Right hindlimb (tissue), 1 donor: Measurements from ENCODE around the gene MTX2.
"Not testable (repeated sequence)": the region's sequence is repeated elsewhere in the genome, so short reads cannot be mapped to it uniquely, and the experiment has no call there.

ENCODE experiments used
- DNase-seq: peaks from one replicate; pipeline ENCODE4 v3.0.0-alpha.2; 2018

Gene MTX2

DNA sequence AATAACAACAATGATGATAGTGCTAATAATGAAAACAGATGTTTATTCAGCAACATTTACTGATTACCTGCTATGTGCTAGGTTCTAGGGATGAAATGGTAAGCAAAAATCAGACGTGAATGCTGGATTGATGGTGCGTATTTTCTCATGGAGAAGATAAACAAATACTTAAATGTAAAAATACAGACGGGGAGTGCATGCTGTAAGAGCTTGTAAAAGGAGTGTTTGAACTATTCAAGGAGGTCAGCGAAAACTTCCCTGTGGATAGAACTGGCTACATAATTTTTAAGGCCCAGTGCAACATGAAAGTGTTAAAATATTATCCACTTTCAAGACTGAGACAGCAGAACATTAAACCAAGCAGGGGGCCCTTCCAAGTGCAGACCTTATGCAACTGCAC lies 22.1 kb downstream of the MTX2 start:
- DNase-seq, result no peak

DNA sequence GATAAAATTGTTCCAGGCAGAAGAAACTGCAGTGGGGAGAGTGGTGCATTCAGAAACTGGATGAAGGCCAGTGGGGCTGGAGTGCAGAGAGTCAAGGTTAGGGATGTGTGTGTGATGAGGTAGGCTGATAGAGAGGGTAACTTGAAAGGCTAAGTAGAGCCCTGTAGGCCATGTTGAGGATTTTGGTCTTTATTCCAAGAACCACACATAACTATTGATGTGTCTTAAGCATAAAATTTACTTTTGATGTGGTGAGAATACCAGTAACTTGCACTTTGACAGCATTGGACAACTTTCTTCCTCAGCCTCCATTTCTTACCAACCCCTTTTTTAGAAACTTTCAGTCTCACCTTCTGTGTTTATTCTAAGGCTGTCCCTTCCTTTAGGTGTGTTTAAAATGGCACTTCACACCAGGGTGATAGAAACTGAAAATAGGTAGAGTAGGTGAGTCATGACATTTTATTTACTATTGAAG lies 22.6 kb downstream of the MTX2 start:
- DNase-seq, result no peak

DNA sequence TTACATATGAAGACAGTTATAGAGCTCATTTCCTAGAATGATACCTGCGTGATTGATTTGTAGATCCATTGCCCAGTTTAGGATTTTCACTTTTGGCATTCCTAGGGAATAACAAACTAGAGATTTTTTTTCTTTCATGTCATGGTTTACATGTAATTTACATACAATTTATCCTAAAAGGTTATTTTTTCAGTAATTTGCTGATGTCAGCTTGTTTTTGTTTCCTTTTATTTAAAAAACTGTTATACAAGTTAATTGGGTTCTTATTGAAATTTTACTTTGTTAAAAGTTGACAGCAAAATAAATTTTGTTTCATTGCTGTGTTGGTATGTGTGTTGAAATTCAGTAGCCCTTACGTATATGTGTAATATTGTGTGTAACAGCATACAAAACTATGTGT lies 23.4 kb downstream of the MTX2 start:
- no peak for DNase-seq

GRCh38 chr2:176293334-176293733 lies 24.1 kb downstream of the MTX2 start:
- DNase-seq, result no peak

DNA sequence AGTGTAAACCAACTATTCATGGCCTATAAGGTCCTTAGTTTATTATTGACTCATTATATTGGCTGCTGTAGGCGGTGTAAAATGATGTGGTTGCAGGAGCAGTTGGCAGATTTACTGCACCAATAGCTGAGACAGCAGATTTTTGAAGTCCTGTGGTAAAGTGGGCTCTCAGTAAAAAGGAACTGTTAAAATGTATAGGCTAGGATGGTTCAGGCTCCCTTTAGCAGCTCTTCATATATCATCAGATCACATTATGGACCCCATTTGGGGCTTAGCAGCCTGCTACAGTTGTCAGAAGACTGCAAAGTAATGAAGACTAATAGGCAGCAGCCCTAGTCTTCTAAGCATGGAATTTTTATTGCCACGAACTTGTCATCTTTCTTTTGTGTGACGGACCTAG lies 27.8 kb downstream of the MTX2 start:
- no peak for DNase-seq

- no peak for DNase-seq
These were observed 28.5 kb downstream of the MTX2 start for GRCh38 chr2:176297737-176298136.

DNA sequence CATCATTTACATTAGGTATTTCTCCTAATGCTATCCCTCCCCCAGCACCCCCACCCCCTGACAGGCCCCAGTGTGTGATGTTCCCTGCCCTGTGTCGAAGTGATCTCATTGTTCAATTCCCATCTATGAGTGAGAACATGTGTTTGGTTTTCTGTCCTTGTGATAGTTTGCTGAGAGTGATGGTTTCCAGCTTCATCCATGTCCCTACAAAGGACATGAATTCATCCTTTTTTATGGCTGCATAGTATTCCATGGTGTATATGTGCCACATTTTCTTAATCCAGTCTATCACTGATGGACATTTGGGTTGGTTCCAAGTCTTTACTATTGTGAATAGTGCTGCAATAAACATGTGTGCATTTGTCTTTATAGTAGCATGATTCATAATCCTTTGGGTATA lies 36.8 kb downstream of the MTX2 start:
- not testable (repeated sequence) for DNase-seq

DNA sequence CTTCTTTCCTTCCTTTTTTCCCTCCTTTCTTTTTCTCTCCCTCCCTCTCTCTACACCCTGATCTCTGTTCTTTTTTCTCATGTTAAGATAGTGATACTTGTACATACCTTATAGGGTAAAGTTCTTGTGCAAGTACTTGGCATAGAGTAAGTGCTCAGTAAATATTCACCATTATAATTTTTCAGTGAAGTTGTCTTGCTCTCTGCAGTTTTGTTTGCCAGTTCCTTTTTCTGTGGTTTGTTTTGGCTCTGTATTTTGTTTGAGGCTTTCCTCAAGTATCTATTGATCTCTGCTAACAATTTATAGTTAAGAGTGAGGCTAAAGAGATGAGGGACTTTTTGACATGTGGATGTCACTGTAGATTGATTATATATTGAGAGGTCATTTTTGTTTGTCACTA lies 48.0 kb downstream of the MTX2 start:
- DNase-seq, result no peak

- DNase-seq, result no peak
These were observed 48.4 kb downstream of the MTX2 start for GRCh38 chr2:176317623-176318065.

DNA sequence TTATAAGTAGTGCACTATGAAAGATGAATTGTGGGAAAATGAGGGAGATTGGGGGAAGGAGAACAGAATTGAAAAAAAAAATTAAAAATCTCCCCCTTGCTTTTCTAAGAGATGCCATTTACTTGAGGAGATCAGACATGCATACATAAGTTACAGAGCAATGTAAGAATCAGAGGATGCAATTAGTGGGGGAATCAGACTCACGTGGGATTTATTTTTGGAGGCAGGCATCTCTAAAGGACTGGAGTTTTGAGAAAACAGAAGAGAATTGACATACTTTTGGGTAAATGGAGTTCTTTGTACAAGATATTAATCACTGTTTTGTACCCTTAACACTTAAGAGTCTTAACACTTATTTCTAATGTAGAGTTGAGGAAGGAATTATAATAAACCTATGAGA lies 52.7 kb downstream of the MTX2 start:
- DNase-seq, result no peak

GRCh38 chr2:176324862-176325261 lies 55.6 kb downstream of the MTX2 start:
- DNase-seq, result no peak

- no peak for DNase-seq
These were observed 56.5 kb downstream of the MTX2 start for GRCh38 chr2:176325732-176326131.

- no peak for DNase-seq
These were observed 58.9 kb downstream of the MTX2 start for GRCh38 chr2:176328149-176328548.

DNA sequence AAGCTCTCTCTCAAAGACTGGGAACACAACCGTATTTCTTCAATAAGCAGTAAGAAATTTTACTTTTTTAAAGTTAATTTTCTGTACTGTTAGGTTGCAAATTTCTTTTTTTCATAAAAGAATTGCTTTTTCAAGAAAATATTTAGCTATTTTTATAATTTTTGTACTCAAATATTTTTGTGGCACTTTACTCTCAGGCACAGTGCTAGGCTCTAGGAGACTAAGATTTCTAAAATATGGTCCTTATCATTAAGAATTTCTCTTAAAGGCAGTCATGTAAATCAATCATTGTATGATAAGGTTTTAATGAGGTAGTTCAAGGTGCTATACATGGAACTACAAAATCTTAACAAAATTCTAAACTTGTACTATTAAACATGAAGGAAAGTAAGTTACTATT lies 61.4 kb downstream of the MTX2 start:
- DNase-seq, result no peak

DNA sequence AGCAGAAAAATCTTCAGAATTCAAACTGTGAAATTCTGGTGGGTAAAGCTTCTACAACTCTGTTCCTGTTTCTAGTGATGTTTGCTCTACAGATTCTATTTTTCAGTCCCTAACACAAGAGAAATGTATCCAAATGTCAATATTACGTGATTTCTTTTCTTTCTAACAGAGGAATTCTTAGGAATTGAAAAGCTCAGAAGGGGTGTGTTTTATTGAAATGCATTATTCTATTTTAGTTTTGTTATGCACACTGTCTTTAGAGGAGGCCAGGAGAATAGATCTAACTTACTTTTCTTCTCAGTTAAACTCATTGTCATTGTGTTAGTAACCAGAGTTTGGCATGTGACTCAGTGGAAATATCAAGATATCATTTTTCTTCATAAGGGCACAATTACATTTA lies 62.4 kb downstream of the MTX2 start:
- no peak for DNase-seq

GRCh38 chr2:176334729-176335128 lies 65.5 kb downstream of the MTX2 start:
- DNase-seq, result no peak

GRCh38 chr2:176338395-176338794 lies 69.2 kb downstream of the MTX2 start:
- DNase-seq, result no peak

DNA sequence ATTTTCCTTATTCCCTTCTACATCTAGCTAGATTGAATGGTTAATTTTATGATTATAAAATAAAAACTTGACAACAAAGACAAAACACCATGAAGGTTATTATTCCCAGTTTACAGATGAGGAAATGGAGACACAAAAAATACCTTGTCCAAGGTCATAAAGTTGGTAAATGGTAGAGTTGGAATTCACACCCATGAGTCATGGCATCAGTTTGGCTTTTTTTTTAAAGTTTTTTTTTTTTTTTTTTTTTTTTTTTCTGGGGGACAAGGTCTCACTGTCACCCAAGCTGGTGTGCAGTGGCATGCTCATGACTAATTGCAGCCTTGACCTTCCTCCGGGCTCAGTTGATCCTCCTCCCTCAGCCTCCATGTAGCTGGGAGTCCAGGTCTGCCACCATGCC lies 70.0 kb downstream of the MTX2 start:
- DNase-seq, result no peak

DNA sequence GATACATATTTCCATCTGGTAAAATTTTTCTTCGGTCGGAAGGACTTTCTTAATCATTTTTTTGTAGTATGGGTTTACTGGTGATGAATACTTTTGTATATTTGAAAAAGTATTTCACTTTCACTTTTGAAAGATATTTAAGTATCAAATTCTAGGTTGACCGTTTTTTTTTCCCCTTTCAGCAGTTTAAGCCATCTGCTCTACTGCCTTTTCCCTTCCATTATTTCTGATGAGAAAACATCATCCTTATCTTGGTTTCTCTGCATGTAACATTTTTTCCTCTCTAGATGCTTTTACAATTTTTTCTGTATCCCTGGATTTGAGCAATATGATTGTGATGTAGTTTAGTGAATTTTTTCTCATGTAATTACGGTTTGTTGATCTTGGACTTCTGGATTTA lies 87.0 kb downstream of the MTX2 start:
- no peak for DNase-seq

DNA sequence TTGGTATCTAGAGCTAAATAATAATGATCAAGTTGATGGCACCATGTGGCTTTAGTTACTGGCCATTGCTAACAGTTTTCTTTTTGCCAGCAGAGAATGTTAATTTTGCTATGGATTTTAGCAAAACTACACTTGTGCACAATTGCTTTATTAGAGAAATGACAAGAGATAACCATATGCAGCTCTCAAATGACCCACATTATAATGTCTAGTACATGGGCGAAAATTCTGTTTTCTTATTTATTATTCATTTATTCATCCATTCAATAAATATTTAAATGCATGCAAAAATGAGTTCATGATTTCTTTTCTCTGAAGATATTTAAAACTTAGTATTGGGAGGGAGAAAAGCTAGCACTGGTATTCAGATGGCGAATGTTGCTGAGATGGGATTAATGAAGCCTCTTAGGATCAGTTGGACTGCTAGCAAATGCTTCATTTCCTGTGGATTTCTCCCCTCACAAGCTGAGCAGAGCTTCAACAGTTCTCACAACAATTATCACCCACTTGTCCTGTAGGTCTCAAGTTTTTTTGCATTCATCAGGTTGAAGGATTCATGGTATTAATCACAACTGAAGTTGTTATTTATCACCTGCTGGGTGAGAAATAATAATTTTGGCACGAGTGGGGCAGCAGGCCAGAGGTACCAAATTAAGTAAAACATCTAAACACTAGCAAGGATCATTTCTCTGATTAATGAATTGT lies 95.2 kb downstream of the MTX2 start:
- DNase-seq, result no peak

GRCh38 chr2:176368349-176368748 lies 99.1 kb downstream of the MTX2 start:
- no peak for DNase-seq

- no peak for DNase-seq
These were observed 101.4 kb downstream of the MTX2 start for GRCh38 chr2:176370467-176371171.

GRCh38 chr2:176373155-176373554 lies 103.9 kb downstream of the MTX2 start:
- not testable (repeated sequence) for DNase-seq

GRCh38 chr2:176378323-176378722 lies 109.1 kb downstream of the MTX2 start:
- DNase-seq, result no peak

- no peak for DNase-seq
These were observed 111.1 kb downstream of the MTX2 start for GRCh38 chr2:176380341-176380740.
